Thoracic aorta (tissue), 2 donors: ENCODE measurements around the gene LTO1. TPM values are rescaled to one million over a fixed set of nuclear protein-coding genes. Genes with fewer than 3 reads are reported as not detected.

Experiments used
- ATAC-seq: fragments of 150-250 bp; one replicate; pipeline ENCODE4 v1.8.0; 2017; ENCODE audit warnings: low read depth; ENCODE audit not compliant: insufficient number of reproducible peaks, low FRiP score
- DNase-seq: peaks from one replicate; pipeline ENCODE4 v3.0.0-alpha.2; 2020; ENCODE audit warnings: low spot score
- H3K27ac ChIP-seq, 2 donors: fragments of 200-600 bp; sonication (generic); 1 replicate in 1 of 2; 2 replicates in 1 of 2; pipeline ENCODE4 v1.5.1; 2016; ENCODE audit warnings: mild to moderate bottlenecking in 2 of 2, moderate library complexity in 2 of 2
- H3K27me3 ChIP-seq: fragments of 200-600 bp; sonication (generic); replicated peaks from 2 replicates; pipeline ENCODE4 v1.6.0; 2016; ENCODE audit warnings: mild to moderate bottlenecking; ENCODE audit not compliant: insufficient read depth
- H3K36me3 ChIP-seq: fragments of 200-600 bp; sonication (generic); one replicate; pipeline ENCODE4 v1.5.1; 2016
- H3K4me1 ChIP-seq, 2 donors: fragments of 200-600 bp; sonication (generic); 1 replicate in 1 of 2; 2 replicates in 1 of 2; pipeline versions ENCODE4 v1.5.1 to v1.6.0; 2016; ENCODE audit warnings: low read depth in 2 of 2, mild to moderate bottlenecking in 1 of 2; ENCODE audit not compliant: control insufficient read depth in 1 of 2
- H3K4me3 ChIP-seq: fragments of 200-600 bp; sonication (generic); 2 replicates; pipeline ENCODE4 v1.5.1; 2016; ENCODE audit warnings: mild to moderate bottlenecking
- H3K9me3 ChIP-seq: fragments of 200-600 bp; sonication (generic); 2 replicates; pipeline ENCODE4 v1.5.1; 2016
- total RNA-seq, 2 donors: library from RNA; depleted of rRNA; stranded (reverse); fragments of >200 nt; gene quantifications; one replicate each; pipeline versions ENCODE4 v1.1.0 to v1.2.3, GENCODE V29; 2016
- TF ChIP-seq, protein P1 (sequence below): fragments of 200-600 bp; sonication (generic); IDR thresholded peaks from one replicate; pipeline ENCODE4 v1.5.1; 2019; ENCODE audit warnings: antibody characterized with exemption

LTO1 gene
- total RNA-seq, 2 donors from 2014 or later = 23.6 to 43.5 TPM

DNA sequence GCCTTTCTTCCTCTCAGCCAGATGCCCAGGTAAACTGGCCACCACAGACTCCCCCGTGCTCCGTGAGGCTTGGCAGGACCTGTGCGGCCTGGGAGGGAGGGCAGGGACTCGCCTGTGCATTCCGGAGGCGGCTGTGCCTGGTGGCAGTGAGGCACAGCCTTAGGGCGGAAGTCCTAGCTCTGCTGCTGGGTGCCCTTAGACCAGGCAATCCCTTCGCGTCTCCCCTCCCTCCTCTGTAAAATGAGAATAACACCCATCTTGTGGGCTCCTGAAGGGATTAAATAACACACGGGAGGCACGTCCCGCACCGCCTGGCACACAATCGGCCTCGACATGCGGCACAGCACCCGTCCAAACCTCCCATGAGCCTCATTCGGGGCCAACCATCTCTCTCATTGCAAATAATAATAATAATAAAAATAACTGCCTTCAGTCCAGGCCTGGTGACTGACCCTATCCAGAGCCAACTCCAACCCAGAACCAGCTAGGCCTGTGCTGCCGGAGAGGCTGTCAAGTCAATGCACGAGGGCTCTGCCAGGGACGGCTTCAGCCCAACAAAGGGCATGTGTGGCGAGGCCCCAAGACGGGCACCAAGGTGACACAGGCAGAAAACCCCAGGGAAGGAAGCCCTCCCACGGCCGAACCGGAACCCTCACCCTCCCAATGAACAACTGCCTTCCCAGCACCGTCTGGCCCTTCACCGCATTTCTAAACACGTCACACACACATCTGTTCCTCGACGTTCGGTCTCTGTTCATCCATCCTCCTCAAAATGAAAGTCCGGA, 8.2 kb downstream of the LTO1 start:
- H3K4me3 ChIP-seq = no peak overlapping the region
- H3K27ac ChIP-seq = no peak overlapping the region
- H3K9me3 ChIP-seq = no peaks in the 10 kb centered on the region
- no peaks in the 10 kb centered on the region for H3K27me3 ChIP-seq
- TF ChIP-seq, protein P1, sequence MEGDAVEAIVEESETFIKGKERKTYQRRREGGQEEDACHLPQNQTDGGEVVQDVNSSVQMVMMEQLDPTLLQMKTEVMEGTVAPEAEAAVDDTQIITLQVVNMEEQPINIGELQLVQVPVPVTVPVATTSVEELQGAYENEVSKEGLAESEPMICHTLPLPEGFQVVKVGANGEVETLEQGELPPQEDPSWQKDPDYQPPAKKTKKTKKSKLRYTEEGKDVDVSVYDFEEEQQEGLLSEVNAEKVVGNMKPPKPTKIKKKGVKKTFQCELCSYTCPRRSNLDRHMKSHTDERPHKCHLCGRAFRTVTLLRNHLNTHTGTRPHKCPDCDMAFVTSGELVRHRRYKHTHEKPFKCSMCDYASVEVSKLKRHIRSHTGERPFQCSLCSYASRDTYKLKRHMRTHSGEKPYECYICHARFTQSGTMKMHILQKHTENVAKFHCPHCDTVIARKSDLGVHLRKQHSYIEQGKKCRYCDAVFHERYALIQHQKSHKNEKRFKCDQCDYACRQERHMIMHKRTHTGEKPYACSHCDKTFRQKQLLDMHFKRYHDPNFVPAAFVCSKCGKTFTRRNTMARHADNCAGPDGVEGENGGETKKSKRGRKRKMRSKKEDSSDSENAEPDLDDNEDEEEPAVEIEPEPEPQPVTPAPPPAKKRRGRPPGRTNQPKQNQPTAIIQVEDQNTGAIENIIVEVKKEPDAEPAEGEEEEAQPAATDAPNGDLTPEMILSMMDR = no peak
- peaks cover 5 to 13% of the 10 kb centered on the region in 2 donors for H3K4me1 ChIP-seq
- H3K36me3 ChIP-seq = peaks cover 26% of the 10 kb centered on the region
- no peak for ATAC-seq
- no peak for DNase-seq

DNA sequence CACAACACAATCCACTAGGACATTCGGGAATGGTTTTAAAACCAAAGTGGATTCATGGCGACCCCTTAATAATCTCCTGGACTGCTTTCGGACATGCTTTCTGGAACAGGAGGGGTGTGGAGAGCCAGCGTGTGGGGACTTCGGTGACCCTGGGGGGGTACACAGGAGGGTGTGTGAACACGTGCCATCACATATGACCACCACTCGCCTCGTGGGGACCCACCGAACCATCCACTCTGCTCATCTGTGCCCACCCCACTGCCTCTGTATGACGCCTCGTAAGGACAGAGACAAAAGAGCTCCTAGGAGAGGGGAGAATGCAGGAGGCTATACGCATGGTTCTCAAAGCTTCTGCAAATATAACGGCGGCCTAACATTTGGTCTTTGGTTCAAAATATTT, 8.9 kb downstream of the LTO1 start:
- Histone ChIP-seq H3K9me3 (no peaks in the 10 kb centered on the region), H3K27ac (no peak overlapping the region), H3K36me3 (peaks cover 24% of the 10 kb centered on the region), H3K4me1 (peaks cover 5 to 13% of the 10 kb centered on the region in 2 donors), H3K4me3 (no peak overlapping the region), H3K27me3 (no peaks in the 10 kb centered on the region)
- TF ChIP-seq, protein P1 = no peak
- DNase-seq = no peak
- no peak for ATAC-seq

DNA sequence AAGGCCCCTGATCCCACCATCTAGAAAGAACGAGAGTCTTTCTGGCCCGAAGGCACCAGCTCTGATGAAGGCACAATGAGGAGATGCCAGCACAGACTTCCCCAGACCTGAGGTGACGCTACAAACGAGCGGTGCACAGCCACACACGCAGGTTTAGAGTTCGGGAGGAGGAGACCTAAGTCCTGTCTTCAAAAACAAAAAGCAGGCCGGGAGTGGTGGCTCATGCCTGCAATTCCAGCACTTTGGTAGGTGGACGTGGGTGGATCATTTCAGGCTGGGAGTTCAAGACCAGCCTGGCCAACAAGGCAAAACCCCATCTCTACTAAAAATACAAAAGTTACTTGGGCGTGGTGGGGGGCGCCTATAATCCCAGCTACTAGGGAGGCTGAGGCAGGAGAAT, 9.5 kb downstream of the LTO1 start:
- TF ChIP-seq, protein P1 = no peak
- ATAC-seq = no peak
- peaks cover 3 to 9% of the 10 kb centered on the region in 2 donors for H3K4me1 ChIP-seq
- H3K9me3 ChIP-seq = no peaks in the 10 kb centered on the region
- H3K36me3 ChIP-seq = peaks cover 28% of the 10 kb centered on the region
- no peaks in the 10 kb centered on the region for H3K27me3 ChIP-seq
- no peak for DNase-seq
- H3K4me3 ChIP-seq = no peak overlapping the region
- no peak overlapping the region for H3K27ac ChIP-seq

DNA sequence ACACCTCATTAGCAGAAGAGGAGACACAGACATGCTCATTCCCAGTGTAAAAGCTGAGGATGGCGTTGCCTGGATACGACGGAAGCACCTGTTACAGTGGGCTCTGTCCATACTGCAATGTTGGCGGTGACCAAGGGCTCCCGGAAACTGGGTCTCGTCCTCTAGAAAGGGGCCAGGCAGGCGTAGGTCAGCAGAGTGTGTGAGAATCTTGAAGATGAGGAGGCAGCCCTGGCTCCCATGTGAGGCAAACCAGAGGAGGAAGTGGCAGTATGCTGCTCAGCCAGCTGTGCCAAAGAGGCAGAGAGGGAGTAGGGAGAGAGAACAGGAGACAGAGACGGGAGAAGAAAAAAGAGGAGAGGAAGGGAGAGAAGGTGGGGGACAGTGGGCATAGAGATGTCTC, 10.3 kb downstream of the LTO1 start:
- H3K36me3 ChIP-seq = peaks cover 28% of the 10 kb centered on the region
- no peak for DNase-seq

DNA sequence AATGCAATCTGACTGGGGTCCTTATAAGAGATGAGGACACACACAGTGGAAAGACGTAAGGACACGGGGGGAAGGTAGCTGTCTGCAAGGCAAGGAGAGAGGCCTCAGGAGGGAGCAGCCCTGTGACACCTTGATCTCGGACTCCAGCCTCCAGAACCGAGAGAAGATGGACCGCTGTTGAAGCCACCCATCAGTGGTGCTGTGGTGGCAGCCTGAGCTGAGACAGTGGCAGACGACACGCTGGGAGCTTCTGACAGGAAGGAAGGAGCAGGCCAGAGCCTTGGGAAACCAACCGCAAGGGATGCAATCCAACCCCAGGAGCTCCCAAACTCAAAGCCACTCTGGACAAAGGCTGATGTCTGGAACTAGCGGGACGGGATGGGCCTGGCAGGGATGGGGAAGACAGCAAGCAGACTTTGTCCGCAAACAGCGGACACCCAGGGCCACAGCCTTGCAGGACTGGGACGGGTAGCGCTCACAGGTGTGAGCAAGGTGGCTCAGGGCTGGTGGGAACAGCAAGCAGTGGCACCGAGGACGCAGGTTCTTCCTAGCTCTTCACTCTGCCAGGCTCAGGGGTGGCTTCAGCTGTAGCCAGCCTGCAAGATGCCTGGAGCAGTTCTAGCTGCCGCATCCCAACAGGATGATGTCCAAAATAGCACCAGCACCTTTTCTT, 10.9 kb downstream of the LTO1 start:
- TF ChIP-seq, protein P1 = no peak
- ATAC-seq (no peak), DNase-seq (no peak)
- Histone ChIP-seq H3K4me1 (no peaks in the 10 kb centered on the region), H3K4me3 (no peak overlapping the region), H3K9me3 (no peaks in the 10 kb centered on the region), H3K36me3 (peaks cover 28% of the 10 kb centered on the region), H3K27me3 (no peaks in the 10 kb centered on the region), H3K27ac (no peak overlapping the region)

More for the DNA sequence above, 10.3 kb downstream of the LTO1 start:
- Histone ChIP-seq H3K27me3 (no peaks in the 10 kb centered on the region), H3K4me3 (no peak overlapping the region), H3K4me1 (peaks cover 0 to under 1% of the 10 kb centered on the region in 2 donors), H3K27ac (no peak overlapping the region), H3K9me3 (no peaks in the 10 kb centered on the region)
- no peak for ATAC-seq
- TF ChIP-seq, protein P1 = no peak
